Measurements from ENCODE around the gene POLR2J.
"Not testable (repeated sequence)": the region's sequence is repeated elsewhere in the genome, so short reads cannot be mapped to it uniquely, and the experiment has no call there.

The POLR2J gene

DNA sequence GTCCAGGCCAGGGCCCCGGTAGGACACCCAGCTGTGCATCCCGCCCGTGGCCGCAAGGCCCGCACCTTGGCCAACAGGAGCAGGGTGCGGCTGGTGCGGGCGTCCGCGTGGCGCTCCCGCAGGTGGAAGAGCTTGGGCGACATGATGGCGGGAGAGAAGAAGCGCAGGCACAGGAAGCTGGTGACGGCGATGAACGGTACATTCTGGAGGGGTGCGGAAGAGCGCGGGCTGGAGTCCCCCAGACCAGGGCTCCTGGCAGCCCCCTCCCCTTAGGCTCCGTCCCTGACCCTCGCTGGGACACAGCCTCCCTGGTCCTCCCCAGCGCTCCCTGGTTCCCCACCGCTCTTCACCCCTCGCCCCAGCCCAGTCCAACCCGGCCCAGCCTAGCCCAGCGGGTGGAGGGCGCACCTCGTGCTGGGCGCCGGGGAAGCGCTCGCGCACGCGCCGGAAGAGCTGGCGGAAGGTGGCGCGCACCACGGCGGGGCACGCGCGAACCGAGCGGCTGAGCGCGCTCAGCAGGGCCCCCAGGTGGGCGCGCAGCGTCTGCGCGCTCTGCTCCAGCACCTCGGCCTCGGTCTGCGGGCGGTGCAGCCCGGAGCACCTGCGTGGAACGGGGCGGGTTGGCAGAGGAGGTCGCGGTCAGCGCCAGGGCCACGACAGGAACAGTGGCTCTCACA is 15.9 kb upstream of the POLR2J start:
- DNase-seq = not testable (repeated sequence)

DNA sequence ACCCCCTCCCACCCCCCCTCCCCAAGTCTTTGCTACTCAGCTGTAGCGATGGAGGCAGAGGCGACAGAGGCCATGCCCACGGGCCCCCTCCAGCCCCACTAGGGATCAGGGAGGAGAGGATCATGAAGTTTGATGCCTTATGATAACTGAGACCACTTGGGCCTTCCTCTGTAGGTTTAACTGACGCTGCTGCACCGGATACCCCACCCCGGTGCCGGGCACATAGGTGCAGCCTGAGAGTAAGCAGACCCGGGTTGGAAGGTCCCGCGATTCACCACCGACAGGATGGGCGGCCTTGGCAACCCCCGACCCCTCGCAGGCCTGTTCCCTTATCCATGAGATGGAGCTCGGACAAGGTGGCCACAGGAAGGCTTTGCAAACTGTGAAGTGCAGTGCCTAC is 15.3 kb upstream of the POLR2J start:
- not testable (repeated sequence) for DNase-seq

DNA sequence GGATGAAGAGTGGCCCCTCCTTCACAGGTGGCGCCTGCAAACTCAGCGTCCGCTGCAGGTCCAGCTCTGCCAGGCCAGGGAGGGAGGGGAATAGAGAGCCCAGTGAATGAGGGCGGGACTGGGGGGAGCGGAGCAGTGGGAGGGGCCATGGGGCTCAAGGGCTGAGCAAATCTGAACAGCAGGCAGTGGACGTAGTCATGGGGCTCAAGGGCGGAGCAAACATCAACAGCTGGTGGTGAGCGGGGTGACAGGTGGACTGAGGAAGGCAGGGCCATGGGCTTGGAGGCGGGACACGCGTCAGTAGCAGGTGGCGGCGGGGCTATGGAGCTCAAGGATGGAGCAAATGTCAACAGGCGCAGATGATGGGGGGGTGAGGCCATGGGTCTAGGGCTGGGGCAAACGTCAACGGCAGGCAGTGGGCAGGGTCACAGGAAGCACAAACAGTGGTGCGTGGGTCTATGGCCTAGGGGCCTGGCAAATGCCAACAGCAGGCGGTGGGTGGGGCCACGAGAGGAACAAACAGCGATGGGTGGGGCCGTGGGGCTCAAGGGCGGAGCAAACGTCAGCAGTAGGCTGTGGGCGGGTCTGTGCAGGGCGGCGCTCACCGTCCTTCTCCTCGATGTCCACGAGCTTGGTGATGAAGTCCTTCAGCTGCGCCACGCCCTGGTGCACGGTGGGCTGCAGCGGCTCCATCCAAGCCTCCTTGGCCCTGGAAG is 14.7 kb upstream of the POLR2J start:
- DNase-seq = peak; percentile 20

DNA sequence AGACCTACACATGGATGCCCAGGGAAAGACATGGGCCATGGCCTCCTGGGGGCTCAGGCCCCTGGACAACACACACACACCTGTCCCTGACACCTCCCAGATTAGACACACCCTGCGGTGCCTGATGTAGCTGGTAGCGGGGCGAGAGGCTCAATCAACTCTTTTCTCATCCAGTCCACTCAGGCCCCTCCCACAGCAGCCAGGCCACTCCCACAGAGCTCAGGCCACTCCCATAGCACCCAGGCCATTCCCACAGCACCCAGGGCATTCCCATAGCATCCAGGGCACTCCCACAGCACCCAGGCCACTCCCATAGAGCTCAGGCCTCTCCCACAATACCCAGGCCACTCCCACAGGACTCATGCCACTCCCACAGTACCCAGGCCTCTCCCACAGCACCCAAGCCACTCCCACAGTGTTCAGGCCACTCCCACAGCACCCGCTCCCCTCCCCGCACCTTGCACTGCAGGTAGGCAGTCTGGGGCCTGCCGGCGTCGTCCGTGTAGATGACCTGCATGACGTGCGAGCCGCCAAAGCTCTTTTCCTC is 11.9 kb upstream of the POLR2J start:
- DNase-seq = not testable (repeated sequence)

DNA sequence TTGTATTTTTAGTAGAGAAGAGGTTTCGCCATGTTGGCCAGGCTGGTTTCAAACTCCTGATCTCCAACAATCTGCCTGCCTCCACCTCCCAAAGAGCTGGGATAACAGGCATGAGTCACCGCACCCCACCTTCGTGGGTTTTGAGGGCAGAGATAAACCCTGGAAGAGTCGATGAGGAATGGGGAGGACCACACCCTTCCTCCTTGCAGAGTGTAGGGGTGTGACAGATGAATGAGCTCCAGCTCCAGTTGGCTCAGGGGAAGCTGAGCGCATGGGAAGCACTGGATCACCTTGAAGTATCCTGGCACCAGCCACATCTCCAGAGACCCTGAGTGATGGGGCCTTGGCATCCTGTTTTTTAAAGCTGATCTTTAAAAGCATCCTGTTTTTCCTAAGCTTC is 5.6 kb upstream of the POLR2J start:
- DNase-seq = not testable (repeated sequence)

DNA sequence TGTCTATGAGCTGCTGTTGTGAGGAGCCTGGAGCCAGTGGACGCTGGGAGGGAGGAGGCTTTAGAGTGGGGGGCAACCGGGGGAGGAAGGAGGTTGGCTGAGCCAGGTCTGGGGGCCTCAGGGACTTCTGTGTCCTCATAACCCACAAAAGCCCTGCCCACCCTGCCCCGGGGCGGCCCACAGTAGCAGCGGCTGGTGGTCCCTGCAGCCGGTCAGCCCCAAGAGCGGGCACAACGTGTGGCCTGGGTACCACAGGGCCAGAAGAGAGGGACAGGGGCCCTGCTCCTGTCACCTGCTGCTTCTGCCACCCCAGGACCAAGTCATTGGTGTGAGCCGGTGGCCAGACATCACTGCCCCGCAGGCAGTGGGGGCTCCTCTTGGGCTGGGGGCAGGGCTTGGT is 3.2 kb upstream of the POLR2J start:
- not testable (repeated sequence) for DNase-seq

DNA sequence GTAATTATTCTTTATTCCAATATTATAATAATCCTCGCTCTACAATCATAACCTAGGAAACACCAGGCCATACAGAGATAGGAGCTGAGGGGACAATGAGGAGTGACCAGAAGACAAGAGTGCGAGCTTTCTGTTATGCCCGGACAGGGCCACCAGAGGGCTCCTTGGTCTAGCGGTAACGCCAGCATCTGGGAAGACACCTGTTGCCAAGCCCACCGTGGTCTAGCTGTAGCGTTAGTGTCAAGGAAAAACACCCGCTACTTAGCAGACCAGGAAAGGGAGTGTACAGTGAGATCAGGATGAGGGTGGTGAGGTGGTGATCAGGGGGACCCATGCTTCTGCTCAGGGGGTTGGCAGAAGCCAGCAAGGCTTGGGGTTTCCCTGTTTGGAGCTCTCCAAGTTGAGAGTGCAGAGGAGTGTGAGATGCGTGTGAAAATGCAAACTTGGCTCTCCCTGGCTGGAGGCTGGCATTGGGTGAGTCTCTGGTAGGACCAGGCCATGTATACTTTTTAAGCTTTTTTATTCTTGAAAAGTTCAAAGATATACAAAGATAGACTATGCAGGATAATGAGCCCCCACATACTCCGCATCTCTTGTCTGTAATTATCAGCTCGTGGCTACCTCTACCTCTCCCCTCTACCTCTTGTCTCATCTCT is 1.4 kb upstream of the POLR2J start:
- DNase-seq = peak; percentile 37

DNA sequence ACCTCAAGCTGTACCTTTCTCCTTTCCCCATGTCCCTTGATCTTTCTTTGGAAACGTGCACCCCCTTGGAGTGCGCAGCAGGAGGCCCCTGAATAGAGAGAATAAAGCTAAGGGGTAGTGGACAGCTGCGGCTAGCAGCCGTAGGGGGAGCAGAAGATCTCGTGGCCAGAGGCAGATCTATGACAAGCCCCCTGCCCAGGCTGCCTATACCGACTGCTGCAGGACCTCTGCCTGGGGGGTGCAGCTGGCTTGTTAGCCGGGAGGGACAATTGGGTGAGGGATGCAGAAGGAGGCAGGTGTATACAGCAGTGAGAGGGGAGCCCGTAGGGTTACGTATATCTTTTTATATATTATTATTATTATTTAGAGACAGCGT is 475 bp upstream of the POLR2J start:
- not testable (repeated sequence) for DNase-seq

DNA sequence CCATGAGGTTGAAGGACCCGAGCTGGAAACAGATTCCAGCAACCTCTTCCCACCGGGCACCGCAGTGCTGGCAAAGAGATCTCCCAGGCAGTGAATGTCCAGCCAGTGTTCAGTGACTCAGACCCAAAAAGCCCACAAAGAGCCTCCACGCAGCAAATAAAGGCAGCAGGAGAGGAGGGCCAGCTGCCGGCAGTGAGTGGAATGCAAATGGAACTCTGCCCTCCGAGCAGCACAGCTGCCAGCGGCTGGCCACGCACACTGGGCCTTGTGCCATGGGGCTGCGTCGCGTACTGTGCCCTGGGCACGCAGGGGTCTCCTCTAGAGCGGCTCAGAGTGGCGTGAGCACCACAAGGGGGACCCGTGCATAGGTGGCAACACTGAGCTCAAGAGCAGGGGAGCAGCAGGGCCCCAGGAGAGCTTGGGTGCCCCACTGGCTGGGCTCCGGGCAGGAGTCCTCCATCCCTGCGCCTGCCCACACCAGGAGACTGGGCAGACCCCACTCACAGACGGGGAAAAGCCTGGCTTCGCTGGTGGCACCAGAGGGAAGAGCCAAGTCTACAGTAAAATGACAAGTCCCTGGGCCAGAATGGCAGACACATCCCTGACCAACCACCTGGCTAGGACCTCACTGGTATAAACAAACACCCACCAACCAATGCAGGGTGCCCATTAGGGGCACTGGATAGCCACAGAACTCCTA is 3.8 kb downstream of the POLR2J start:
- DNase-seq = not testable (repeated sequence)

DNA sequence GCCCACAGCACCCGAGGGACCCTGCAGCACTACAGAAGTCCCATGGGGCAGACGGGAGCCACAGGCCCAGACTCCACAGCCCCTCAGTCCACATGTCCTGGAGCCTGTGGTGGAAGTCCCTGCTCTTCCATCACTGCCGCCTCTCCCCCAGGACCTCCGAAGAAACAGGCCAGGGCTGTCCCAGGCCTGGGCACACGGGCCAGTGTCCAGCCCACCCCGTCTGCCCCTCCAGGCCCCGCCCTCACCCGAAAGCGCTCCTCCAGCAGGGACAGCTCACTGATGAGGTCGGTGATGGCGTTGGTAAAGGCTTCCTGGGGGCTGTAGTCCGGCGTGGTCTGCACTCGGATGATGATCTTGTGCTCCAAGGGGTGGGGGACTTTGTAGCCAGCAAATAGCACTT is 4.6 kb downstream of the POLR2J start:
- DNase-seq = not testable (repeated sequence)

DNA sequence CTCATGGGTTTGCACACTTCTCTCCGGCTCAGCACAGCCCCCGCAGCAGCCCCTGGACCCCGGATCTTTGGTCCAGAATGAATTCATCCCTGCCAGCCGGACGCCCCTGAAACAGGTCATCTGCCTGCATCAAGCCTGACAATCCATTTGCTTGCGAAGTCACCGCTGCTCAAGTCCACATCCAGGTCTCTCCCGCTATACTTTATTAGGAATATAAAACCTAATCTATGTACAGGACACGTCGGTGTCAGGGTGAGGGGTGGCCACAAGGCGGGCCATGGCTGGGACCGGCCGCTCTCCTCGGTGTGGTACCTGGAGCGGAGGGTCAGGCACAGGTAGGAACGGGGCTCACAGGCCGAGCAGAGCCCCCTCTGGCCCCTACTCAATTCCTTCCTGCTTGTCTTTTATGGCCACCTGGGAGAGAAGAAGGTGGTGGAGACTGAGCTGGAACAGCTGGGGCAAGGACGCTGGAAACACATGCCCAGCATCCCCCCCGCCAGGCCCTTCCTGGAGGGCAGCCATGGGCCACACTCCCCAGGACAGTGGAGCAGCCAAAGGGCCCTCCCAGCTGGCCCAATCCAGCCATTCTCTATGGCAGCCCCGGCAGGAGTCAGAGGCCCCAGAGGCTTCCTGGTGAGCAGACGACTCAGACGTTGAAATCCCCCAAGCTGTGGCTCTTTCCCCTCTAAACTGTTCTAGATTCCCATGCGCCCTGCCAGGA is 5.3 kb downstream of the POLR2J start:
- no peak for DNase-seq

DNA sequence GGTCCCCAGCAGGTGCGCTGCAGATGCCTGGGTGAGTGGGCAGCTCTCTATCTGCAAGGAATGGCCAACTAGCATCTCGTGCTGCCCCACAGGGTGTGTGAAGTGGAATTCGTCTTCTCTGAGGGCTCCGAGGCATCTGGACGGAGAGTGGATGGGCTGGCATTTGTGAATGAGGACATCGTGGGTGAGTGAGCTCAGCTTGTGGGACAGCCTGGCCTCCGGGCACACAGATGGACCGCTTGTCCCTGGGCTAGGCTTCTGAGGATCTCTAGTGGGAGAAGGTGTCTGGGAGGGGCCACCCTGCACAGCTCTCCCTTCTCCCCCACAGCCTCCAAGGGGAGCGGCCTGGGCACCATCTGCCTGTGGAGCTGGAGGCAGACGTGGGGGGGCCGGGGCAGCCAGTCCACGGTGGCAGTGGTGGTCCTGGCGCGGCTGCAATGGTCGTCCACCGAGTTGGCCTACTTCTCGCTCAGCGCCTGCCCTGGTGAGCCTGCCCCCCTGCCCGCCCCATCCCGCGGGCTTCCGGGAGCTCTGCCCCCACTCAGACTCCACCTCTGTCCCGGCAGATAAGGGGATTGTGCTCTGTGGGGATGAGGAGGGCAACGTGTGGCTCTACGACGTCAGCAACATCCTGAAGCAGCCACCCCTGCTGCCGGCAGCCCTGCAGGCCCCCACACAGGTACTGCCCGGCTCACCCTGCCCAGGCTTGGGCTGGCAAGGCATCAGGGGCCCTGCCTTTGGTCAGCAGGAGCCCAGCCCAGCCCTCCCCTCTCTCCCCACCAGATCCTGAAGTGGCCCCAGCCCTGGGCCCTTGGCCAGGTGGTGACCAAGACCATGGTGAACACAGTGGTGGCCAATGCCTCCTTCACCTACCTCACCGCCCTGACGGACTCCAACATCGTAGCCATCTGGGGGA is 6.3 kb downstream of the POLR2J start:
- peak; percentile 55 for DNase-seq

DNA sequence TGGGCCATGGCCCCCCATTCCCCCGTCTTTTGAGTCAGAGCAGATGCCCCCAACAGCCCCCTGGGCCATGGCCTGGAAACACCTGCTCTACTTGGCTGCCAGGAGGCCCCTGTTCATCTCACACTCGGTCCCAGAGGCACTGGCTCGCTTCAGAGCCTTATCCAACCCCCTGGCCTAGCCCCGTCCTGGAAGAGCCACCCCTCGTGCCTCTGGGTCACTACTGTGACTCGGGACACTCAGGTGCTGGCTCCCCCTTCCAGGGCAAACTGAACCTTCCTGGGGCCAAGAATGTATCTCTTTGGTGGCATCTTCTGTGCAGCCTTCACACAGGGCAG is 7.0 kb downstream of the POLR2J start:
- DNase-seq = no peak

DNA sequence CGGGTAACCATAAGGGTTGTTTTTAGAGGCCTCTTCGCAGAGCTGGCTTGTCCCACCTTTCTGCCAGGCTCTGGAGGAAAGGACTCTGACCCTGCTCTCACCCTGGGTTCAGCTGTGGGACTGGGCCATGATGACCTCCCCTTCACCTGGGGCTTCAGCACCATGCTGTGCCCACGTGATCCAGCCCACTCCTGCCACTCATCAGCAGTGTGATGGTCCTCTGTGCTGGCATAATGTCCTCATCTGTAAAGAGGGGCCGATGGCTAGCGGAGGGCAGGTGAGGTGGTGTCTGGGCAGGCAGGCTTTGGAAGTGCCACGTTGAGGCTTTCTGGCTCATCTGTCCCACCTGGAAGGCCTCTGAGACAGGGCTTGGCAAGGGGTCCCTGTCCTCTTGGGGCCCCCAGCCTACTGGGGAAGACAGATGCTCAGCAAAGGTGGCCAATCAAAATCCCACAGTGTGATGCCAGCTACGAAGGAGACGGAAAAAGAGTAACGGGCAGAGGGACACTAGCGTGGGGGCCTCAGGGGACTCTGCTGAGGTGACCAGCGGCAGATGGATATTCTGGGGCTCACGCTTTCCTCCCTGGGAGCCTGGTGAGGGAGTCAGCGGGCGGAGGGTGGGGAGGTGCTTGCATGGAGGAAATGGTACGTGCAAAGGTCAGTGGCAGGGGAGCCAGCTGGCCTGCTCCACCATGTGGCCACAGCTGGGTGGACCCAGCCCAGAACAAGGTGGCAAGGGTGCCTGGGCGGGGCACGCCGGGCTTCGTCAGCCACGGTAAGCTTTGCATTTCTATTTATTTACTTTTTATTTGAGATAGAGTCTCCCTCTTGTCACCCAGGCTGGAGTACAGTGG is 8.5 kb downstream of the POLR2J start:
- DNase-seq = no peak

DNA sequence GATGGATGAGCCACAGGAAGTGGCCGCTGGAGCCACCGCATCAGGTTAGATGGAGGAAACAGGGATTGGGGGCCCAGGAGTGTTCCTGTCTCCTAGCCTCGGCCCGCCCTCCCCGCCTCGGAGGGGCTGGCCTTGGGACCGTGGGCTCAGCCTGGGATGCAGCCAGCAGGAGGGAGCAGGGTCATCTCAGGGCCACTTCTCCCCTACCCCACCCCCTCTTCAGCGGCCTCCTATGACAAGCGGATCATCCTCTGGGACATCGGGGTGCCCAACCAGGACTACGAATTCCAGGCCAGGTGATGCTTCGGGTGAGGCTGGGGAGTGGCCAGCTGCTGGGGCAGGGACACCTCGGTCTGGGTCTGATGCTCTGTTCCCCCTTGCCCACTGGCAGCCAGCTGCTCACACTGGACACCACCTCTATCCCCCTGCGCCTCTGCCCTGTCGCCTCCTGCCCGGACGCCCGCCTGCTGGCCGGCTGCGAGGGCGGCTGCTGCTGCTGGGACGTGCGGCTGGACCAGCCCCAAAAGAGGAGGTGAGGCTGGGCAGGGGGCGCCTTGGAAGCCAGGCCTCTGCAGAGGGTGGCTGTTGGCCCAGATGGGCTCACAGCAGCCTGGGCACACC is 9.3 kb downstream of the POLR2J start:
- DNase-seq = no peak

DNA sequence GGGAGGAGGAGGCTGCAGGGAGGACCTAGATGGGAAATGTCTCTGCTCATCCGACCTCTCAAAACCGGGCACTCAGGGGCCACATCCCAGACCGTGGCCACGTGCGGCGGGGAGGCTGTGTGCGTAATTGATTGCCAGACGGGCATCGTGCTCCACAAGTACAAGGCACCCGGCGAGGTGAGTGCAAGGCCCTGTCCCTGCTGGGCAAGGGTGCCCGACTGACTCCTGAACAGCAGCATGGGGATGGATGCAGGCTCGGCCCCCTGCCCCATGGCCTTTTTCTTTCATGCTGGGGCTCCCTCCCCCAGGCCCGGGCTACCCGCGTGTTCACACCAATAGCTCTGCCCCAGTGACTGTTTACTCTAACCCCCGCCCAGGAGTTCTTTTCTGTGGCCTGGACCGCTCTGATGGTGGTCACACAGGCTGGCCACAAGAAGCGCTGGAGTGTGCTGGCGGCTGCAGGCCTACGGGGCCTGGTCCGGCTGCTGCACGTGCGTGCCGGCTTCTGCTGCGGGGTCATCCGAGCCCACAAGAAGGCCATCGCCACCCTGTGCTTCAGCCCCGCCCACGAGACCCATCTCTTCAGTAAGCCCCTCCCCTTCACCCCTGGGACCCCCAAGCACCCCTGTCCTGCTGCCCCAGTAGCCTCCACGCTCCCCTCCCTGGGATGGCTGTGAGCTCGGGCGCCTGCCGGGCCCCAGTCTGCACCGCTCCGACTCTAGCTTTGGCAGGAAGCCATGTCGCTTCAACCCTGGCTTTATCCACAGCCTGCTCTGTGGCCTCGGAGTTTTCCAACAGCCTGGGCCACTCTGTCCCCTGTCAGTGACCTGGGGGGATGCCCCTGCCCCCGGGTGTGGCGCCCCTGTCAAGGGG is 10.0 kb downstream of the POLR2J start:
- no peak for DNase-seq

DNA sequence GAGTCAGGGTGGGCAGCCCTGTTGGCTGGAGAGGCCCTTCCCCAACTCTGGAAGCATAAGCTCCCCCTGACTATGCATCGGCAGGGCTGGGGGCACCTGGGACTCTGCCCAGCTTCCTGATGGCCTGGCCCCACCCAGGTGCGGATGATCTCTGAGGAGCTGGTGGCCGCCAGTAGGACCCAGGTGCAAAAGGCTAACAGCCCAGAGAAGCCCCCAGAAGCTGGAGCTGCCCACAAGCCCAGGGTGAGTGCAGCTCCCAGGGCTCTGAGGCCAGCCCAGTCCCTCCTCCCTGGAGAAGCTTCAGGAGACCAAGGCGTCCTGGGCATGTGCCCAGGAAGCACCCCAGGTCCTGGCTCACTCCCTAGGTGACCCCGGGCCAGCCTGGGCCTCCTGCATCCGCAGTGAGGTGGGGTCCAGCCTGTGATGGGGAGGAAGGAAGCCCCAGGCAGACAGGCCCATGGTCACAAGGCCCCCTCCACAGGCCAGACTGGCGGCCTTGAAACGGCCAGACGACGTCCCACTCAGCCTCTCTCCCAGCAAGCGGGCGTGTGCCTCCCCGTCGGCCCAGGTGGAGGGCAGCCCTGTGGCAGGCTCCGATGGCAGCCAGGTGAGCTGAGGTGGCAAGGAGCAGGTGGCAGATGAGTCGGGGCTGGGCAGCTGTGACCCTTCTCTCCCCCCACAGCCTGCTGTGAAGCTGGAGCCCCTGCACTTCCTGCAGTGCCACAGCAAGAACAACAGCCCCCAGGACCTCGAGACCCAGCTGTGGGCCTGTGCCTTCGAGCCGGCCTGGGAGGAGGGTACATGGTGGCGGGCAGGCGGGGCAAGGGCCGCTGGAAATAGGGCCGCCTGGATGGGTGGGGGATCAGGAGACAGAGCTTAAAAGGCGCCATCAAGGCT is 10.9 kb downstream of the POLR2J start:
- DNase-seq = no peak

DNA sequence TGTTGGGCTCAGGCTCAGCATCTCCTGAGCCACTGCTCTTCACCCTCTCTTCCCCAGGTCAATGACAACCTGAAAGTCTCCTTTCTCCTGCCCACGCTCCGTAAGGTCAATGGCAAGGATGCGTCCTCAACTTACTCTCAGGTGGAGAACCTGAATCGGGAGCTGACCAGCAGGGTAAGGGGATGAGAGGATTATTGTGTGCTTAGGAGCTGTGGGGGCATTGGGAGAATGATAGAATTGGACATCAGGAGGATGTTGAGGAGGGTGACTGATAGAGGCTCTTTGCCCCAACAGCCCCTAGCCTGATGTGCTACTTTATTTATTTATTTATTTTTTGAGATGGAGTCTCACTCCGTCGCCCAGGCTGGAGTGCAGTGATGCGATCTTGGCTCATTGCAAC is 12.6 kb downstream of the POLR2J start:
- no peak for DNase-seq

Data from hematopoietic multipotent progenitor cell treated with erythropoietin and hydrocortisone succinate and interleukin-3 and kit ligand, for 4 days (in vitro differentiated cells).